ENCODE measurements around the gene TBC1D10B. TPM values are rescaled to one million over a fixed set of nuclear protein-coding genes. Genes with fewer than 3 reads are reported as not detected.

TBC1D10B gene
- total and polyA plus RNA-seq, 9 of the 15 experiments (the other 6 are each of a cell fraction or from before 2014, with no cell fraction given), result 2.2 to 55.4 (median 17.5) TPM

DNA sequence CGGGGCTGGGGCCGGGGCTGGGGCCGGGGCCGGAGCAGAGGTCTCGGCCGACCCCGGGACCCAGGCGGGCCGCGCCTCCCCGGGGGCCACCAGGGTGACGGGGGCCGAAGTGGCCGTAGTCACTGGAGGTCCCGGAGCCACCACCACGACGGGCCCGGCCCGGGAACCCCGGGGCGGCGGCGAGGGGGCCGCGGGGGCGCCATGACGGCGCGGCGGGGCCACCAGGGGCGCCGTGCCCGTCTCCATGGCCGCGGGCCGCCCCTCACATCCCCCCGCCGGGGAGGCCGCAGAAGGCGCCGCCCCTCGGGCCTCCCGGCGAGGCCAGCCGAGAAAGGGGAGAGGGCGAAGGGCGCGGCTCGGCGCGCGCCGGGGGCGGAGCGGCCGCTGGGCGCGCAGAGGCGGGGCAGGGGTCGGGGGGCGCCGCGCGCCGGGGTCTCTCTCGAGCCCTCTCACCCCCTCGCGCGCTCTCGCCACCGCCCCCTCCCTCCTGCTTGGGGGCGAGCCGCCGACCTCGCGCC lies 297 bp downstream of the TBC1D10B start (continued):
- no peak for TF ChIP-seq SIX5 (IDR thresholded peaks at IDR 0.05; ENCODE audit: borderline replicate concordance in 1 of 2, insufficient read depth in 1 of 2, low read depth in 1 of 2, low read length in 2 of 2)
- TF ChIP-seq ZNF24 (IDR thresholded peaks at IDR 0.05), result no peak
- TF ChIP-seq, protein P1, sequence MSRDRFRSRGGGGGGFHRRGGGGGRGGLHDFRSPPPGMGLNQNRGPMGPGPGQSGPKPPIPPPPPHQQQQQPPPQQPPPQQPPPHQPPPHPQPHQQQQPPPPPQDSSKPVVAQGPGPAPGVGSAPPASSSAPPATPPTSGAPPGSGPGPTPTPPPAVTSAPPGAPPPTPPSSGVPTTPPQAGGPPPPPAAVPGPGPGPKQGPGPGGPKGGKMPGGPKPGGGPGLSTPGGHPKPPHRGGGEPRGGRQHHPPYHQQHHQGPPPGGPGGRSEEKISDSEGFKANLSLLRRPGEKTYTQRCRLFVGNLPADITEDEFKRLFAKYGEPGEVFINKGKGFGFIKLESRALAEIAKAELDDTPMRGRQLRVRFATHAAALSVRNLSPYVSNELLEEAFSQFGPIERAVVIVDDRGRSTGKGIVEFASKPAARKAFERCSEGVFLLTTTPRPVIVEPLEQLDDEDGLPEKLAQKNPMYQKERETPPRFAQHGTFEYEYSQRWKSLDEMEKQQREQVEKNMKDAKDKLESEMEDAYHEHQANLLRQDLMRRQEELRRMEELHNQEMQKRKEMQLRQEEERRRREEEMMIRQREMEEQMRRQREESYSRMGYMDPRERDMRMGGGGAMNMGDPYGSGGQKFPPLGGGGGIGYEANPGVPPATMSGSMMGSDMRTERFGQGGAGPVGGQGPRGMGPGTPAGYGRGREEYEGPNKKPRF (IDR thresholded peaks at IDR 0.05; ENCODE audit: low read depth, low read length), result no peak
- TF ChIP-seq ILK (tag; IDR thresholded peaks at IDR 0.05; ENCODE audit: borderline replicate concordance, low read depth), result no peak
- no peak for TF ChIP-seq ZFP91 (CRISPR knock-in tag; IDR thresholded peaks at IDR 0.05)
- TF ChIP-seq ZNF124 (CRISPR knock-in tag; IDR thresholded peaks at IDR 0.05), result no peak
- peak; percentile 38 for TF ChIP-seq MEIS2 (IDR thresholded peaks at IDR 0.05; ENCODE audit: partially characterized antibody)
- TF ChIP-seq, protein P2, sequence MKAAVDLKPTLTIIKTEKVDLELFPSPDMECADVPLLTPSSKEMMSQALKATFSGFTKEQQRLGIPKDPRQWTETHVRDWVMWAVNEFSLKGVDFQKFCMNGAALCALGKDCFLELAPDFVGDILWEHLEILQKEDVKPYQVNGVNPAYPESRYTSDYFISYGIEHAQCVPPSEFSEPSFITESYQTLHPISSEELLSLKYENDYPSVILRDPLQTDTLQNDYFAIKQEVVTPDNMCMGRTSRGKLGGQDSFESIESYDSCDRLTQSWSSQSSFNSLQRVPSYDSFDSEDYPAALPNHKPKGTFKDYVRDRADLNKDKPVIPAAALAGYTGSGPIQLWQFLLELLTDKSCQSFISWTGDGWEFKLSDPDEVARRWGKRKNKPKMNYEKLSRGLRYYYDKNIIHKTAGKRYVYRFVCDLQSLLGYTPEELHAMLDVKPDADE (conservative IDR thresholded peaks at IDR 0.05; ENCODE audit: control insufficient read depth, low read depth, low read length), result 0 out of 2 replicates have a peak, but pooled peaks have one; percentile 32
- TF ChIP-seq EZH2 (IDR thresholded peaks at IDR 0.05; ENCODE audit: borderline replicate concordance, low read depth, low read length), result no peak
- TF ChIP-seq PHB2 (IDR thresholded peaks at IDR 0.05; ENCODE audit: low read depth), result no peak
- TF ChIP-seq POLR3G (IDR thresholded peaks at IDR 0.05; ENCODE audit: extremely low read depth, insufficient read length, insufficient replicate concordance), result no peak
- no peak for TF ChIP-seq REST (IDR thresholded peaks at IDR 0.05; ENCODE audit: borderline replicate concordance)
- TF ChIP-seq REST (CRISPR knock-in tag; IDR thresholded peaks at IDR 0.05; ENCODE audit: low read depth), result no peak
- TF ChIP-seq PURB (CRISPR knock-in tag; IDR thresholded peaks at IDR 0.05; ENCODE audit: low read depth), result no peak
- TF ChIP-seq ZFX (CRISPR knock-in tag; IDR thresholded peaks at IDR 0.05), result no peak; the same call in 1 of the 2 replicates

Data from K562 (cell line).